Amygdala (tissue), 56 donors: ENCODE data around the gene TFB2M.

Experiments
- DNase-seq, 56 donors: peaks; one replicate each; lab custom pipeline; 2025; lab: John Stamatoyannopoulos, UW

Gene TFB2M

DNA sequence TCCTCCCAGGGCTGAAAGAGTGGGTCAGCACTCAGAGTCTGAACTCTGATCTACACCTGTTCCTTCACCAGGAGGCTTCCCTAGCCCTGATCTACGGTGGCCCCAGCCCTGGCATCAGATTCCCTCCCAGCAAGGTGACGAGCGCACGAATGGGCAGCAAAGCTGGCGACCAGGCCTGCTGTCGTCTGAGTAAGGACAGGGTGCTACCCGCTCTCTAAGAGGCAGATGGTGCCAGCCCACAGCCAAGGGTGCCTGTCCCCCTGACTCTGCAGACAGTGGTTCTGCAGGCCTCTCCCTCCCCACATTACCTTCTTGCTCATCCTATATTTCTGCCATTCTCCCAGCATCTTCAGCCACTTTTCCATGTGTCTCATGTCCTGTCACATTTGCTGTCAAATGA is 48.7 kb downstream of the TFB2M start:
- DNase-seq: no peak

DNA sequence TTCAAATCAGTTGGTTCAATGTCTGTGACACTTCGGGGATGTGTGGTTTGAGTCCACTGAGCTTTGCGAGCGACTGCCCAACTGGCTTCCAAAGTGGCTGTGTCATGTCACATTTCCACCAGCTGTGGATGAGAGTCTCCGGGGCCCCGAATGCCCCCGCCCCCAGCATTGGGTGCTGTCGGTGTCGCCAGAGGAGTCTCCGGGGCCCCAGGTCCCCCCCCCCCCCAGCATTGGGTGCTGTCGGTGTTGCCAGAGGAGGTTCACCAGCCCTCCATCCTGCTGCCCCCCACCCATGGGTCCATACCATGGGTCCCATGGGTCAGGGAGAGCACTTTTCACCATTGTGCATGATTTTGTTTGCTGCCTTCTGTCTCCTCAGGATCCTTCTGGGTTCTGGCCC is 49.9 kb downstream of the TFB2M start:
- DNase-seq: no peak

DNA sequence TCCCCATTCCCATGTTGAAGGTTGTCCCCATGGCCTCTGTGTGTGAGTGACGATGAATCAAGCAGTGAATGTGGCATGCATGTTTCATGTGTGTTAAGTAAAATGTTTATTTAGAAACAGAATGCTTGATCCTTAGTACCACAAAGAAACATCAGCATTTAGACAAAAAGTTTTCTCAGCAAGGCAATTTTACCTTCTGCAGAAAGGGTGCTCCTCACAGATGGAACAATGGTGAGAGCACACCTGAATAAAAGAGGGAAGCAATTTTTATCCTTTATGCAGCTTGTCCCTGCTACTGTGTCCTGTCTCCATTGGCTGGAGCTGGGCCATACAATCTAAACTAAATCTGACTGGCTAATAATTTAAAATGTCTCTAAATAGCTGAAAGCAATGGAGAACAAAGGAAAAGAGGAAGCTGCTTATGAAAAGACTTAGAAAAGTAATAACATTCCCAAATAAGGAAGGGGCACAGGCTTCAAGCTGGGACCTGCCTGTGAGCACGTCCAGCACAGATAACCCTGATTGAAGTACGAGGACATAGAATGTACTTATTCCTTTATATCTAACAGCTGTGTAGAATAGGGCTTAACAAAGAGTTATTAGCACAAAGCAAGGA is 50.6 kb downstream of the TFB2M start:
- DNase-seq: no peak

DNA sequence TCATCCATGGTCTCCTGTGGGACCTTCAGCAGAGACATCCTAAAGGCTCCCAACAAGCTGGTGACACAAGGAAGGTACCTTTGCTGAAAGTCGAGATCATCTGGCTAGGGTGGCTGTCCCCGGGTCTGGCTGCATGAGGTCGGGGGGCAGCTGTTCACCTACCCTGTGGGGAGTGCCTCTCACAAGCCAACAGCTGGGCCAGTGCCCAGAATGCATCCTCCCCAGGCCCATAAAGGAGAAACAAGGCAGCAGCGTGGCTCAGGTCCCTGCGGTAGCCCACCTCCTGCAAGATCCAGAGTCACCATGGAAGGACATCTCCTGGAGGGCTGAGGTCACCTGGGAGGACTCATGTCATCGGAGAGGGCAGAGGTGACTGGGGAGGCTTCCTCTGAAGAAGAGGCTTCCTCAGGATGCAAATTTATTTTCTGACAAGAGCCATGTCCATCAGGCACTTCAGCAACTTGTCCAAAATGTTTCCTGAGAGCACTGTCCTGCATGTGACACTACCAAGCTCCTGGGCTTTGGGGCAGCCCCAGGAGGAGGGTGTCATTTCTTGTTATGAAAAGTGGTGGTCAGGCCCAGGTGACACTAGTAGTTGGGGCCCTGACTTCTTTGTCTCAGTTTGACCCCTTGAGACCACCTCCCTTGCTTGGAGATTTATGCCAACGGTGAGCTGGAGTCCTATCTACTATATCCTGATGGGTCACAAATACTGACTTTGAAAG is 52.3 kb downstream of the TFB2M start:
- no peak for DNase-seq

DNA sequence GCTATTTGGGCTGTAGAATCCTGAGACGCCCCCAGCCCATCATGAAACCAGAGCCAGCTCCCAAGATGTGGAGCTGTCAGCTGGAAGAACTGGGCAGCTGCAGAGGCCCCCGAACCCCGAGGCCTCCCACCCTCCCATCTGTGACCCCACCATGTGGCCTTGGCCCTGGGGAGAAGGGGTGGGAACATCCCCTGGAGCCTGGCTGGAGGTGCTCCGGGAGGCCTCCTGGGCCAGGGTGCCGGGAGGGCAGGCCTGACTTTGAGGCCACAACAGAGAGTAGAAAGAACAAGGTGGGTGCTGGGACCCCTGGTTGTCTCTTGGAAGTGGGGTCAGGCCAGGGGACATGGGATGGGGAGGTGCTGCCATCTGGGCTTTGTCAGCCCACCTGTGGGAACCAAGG is 53.0 kb downstream of the TFB2M start:
- no peak for DNase-seq

DNA sequence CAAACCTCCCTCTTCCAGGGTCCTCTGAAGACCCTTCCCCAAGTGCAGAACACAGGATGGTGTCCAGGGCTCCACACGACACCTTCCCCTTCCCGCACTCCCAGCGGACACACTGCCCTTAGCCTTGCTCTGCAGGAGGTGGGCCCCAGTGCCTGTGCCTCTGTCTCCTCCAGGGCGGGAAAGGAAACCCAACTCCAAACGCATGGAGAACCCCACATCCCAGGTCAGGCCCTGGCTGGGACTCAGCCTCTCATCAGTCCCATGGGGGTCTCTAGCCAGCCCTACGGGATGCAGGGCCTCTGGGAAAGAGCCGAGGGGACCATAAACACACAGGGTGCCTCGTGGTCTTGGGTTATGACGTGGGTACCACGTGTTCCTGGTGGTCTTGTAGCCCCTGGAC is 53.4 kb downstream of the TFB2M start:
- DNase-seq: no peak

DNA sequence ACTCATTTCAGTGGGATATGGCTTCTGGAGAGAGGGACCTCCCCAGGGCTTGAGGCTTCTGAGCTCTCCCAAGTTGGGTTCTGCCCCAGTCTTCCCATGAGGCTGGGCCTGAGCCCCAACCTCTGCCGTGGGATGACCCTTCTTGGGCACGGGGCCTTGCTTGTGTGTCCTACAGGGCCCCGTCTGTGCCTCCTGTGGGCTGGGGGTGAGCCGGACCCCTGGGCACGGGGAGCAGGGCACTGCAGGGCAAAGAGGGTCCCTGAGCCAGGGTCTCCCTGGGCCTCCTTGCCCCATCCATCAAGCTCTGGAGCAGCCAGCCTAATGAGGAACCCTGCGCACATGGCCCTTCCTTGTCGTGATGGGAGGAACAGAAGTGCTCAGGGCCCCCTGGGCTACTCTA is 53.8 kb downstream of the TFB2M start:
- no peak for DNase-seq

DNA sequence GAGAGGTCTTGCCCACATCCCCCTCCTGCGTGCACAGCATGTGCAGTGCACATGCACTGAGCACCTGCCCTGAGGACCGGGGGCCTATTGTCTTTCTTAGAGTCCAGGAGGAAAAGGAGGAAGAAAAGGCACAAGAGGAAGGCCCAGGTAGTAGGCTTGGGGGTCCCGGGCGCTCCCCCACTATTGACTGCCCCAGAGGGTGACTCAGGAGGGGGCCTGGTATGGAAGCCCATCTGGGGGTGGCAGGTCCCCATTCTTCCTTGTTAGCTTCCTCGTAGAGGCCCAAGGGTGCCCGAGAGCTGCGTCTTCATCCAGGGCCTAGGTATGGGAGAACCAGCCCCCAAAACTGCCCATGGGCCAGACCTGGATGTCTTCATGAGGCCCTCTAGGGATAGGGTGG is 54.9 kb downstream of the TFB2M start:
- no peak for DNase-seq

DNA sequence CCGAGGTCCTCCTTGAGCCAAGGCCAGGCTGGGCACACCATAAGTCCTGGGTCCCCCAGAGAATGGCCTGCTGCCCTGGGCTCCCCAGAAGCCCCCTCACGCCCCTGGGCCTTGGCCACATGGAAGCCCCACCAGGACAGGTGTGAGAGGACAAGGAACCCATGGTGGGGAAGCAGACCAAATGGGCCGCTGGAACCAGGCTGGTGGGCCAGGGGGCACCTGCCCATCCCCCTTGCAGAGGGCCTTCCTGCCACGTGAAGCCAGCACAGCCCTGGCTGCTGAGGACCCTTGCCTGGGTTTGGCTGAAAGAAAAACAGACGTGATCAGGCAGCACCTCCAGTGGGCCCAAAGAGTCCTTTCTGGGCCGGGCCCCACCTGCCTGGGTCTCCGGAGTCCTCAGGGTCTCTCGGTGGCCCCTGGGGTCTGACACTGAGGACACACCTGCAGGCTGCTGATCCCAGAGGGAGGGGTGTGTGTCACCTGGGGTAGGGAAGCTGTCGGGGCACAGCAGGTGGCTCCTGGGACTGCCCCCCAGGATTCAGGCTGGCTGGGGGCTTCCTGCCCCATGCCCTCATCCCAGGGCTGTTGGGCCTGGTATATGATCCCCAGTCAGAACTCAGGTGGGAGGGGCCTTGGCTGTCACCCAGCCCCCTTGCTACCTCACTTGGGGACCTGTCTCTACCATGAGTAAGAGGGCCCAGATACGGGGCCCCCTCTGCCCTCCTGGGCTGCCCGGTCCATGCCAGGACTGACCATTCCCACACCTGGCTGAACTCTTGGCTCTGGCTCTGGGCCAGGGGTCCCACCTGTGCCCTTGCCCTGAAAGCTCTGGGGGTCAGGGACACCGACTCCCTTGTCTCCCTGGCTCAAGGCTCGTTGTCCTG is 55.7 kb downstream of the TFB2M start:
- no peak for DNase-seq

DNA sequence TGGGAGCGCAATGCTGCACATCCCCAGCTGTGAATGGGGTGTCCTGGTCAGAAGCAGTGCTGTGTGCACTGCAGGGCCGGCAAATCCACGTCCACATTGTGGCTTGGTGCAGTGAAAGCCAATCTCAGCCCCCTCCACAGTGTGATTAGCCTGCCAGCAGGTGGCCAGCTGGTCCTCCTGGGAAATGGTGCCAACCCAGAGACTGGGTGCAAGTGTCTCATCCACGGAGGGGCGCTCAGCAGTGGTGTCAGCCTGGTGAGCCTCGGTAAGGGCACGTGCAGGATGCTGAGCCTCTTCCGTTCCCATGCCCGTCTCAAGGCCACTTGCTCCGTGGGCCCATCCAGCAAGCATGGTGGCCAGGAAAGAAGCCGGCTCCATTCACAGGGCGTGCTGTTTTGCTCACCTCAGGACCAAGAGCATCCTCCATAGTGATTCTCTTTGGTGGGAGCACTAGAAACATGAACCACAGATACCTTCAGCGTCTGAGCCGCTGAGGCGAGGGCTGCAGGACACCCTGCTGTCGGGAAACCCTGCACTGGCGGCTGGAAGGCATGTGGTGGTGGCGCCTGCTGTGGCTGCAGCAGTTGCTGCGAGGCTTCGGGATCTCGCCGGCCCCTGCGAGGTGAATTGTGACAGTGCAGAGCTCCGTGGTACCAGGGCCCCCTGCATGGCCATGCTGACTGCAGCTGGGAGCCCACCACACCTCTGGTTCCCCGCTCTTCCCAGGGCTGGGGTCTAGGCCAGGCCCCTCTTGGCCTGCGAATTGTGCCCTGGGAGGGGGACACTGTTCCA is 57.0 kb downstream of the TFB2M start:
- DNase-seq: no peak

DNA sequence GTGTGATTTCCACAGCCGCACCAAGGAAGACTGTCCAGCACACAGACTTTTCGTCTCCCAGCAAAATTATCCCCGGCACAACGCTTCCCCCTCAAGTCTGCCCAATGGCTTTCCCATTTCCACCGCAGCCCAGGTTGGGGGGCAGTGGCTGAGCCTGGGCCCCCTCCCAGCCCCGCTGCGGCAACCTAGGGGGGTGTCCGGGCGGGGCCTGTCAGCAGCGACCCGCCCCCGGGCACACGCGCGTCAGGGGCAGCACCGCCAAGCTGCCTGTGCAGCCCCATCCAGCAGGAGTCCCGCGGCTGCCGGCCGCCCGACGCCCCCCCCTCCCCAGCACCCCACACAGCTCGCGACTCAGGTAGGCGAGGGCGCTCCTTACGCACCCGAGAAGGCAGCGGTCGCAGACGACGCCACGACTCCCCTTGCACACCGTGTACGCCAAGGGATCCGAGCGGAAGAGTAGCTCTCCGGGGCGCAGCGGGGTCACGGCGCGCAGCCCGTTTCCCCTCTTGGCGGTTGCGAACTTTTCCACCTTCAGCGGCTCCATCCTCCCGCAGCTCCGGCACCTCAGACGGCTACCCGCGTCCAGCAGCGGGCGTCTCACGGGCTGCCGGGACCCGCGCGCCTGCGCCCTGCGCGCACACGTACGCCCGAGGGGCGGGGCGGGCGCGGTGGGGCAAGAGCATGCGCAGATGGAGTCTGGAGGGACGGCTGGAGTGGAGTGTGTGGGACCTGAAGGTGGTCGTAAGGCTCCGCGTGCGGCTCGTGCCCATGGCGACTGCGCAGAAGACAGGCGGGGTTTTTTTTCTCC is 59.2 kb downstream of the TFB2M start, which contains the start of gene SMYD3:
TSS of gene SMYD3 (minus strand) at position 606 of the 808 bp plus-strand sequence.
- DNase-seq: peak in 48 of 56 donors; percentile 33 to 82 (median 66)

DNA sequence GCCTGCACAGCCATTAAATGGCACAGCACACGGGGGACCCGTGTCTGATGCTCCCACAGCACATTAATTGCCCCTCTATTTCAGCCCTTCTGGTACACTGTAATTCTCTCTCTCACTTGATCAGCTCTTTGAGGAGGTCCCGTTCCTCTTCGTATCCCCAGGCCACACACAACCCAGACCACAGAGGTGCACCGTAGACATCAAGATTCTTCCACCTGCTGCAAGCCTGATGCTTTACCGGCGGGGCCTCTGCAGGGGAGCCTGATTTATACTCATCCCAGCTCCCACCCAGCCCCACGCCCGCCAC is 59.7 kb downstream of the TFB2M start:
- DNase-seq: peak in 5 of 56 donors; percentile 3 to 48 (median 31)

DNA sequence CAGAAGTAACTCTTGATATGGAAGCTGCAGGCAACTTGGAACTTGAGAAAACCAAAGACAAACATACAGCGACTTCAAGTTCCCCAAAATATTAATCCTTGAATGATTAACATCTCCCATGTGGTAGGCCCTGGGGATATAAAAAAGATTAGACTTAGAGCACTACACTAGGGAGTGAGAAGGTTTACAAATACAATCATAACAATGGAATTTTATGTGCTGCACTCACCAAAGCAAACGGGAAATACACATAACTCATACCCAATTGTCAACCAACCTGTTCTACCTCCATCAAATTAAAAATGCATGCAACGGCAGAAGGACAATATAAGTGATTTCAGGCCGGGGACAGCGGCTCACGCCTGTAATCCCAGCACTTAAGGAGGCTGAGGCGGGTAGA is 62.7 kb downstream of the TFB2M start:
- no peak for DNase-seq

DNA sequence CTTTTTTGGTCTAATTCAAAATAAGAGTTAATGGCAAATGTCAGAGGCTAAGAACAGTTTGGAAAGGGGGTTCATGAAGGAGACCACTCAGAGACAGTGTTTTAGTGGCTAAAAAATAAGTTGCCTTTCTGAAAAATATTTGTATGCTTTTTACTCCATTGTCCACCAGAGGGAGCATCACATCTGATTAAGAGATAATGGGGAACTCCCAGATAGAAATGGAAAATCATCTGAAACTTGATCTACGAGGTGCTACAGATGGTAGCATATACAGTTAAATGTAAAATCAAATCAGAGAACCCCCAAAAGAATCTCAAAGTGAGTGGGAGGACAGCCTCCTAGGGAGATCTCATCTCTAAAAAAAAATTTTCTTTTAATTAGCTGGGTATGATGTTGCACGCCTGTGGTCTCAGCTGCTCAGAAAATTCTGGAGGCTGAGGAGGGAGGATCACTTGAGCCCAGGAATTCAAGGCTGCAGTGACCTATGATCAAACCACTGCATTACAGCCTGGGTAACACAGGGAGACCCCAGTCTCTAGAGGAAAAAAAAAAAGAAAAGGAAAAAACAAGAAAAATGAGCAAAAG is 68.6 kb downstream of the TFB2M start:
- DNase-seq: peak in 1 of 56 donors; percentile 32

DNA sequence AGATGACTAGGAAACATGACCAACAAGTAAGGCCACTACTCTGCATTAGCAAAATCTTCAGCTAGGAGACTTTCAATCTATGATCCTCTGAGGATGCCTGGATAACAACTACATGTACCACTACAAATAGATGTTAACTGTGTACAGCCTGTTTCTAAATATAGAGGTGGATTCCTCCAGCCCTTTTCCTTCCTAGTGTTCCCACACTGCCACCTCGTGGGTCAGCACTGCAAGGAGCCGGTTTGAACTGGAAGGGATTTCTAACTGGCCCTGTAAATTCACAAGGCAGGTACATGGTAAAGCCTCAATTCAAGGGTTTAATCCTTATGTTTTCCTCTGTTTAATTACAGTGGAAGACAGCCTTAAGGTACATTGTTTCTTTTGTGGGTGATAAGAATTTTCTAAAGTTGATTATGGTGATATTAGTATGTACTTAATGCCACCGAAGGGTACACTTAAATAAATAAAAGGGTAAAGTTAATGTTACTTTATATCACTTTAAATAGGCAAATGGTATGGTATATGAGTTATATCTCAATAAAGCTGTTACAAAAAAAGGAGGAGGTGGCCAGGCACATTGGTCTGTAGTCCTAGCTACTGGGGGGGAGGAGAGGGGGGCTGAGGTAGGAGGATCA is 73.3 kb downstream of the TFB2M start:
- peak in 40 of 56 donors; percentile 3 to 79 (median 30) for DNase-seq

DNA sequence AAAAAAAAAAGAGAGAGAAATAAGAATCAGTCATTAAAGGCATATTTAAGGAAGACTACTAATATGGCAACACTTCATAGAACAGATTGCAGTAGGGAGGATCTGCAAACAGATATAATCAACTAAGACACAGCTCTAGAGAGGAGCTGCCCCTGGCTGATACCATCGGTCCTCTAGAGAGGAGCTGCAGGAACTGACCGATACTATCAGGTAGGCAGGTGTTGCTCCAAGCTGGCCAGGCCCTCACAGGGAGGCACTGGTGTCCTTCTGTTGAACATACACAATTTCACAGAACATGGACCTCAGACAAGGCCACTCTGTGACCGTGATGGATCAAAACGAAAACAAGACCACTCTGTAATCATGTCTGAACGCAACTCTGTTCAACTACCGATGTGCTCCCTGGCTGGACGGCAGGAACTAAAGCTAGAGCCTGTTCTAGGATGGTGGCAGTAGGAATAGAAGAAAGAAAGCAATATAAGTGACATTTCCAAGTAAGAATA is 74.5 kb downstream of the TFB2M start:
- DNase-seq: no peak
